Panc1 (cell line): ENCODE measurements around the gene HHLA2. TPM values are rescaled to one million over a fixed set of nuclear protein-coding genes. Genes with fewer than 3 reads are reported as not detected.

Experiments
- ATAC-seq: fragments of 200-7000 bp; cut with Tn5 transposase; 2 replicates; pipeline ENCODE4 v1.9.1; 2020; ENCODE audit warnings: mild to moderate bottlenecking, moderate library complexity
- BruUV-seq: library from RNA; stranded (reverse); fragments of 400-500 nt; replicated peaks from 2 replicates; lab custom pipeline; 2021; lab: Mats Ljungman, UMichigan
- CTCF ChIA-PET: fragments of 300-600 bp; sonication (Branson Sonifier 250); formaldehyde crosslinking; loops from one replicate; lab custom pipeline; 2022; ENCODE audit warnings: antibody characterized with exemption; lab: Charles Lee
- POLR2A ChIA-PET: fragments of 300-600 bp; sonication (Branson Sonifier 250); formaldehyde crosslinking; loops from one replicate; lab custom pipeline; 2022; ENCODE audit warnings: antibody characterized with exemption; lab: Charles Lee
- DNase-seq: peaks from one replicate; pipeline ENCODE4 v3.0.0-alpha.2; 2010; ENCODE audit warnings: low read depth, low spot score
- H3K27ac ChIP-seq: 2 replicates; pipeline ENCODE4 v1.5.1; 2011; ENCODE audit warnings: mild to moderate bottlenecking, low read length, inconsistent platforms
- H3K27me3 ChIP-seq: fragments of 200-500 bp; sonication (Bioruptor generic); 2 replicates; pipeline ENCODE4 v1.6.0; 2014; ENCODE audit warnings: low read length, inconsistent platforms; ENCODE audit not compliant: control insufficient read depth, insufficient read depth
- H3K36me3 ChIP-seq: fragments of 200-500 bp; sonication (Bioruptor generic); 2 replicates; pipeline ENCODE4 v1.5.1; 2014; ENCODE audit warnings: inconsistent platforms, mild to moderate bottlenecking, low read length, moderate library complexity; ENCODE audit not compliant: control insufficient read depth, insufficient read depth
- H3K4me1 ChIP-seq: 2 replicates; pipeline ENCODE4 v1.5.1; 2011; ENCODE audit warnings: inconsistent platforms, mild to moderate bottlenecking, low read length, moderate library complexity; ENCODE audit not compliant: control insufficient read depth, insufficient read depth
- H3K4me3 ChIP-seq, 2 experiments: 2 replicates each; pipeline ENCODE4 v1.5.1; 2011 to 2012; ENCODE audit warnings: low read depth in 2 of 2, low read length in 2 of 2, mild to moderate bottlenecking in 2 of 2, inconsistent platforms in 1 of 2, moderate library complexity in 1 of 2
- H3K9me3 ChIP-seq: fragments of 200-500 bp; sonication (Bioruptor generic); 2 replicates; pipeline ENCODE4 v1.5.1; 2014; ENCODE audit warnings: low read depth, mild to moderate bottlenecking, inconsistent platforms, low read length, moderate library complexity; ENCODE audit not compliant: control insufficient read depth, insufficient read depth
- POLR2AphosphoS5 ChIP-seq: IDR thresholded peaks from 2 replicates; pipeline ENCODE4 v1.6.1; 2012; ENCODE audit warnings: mild to moderate bottlenecking, low read depth, low read length, moderate library complexity
- SIN3A ChIP-seq: IDR thresholded peaks from 2 replicates; pipeline ENCODE4 v1.6.1; 2012; ENCODE audit warnings: low read depth, mild to moderate bottlenecking, low read length, moderate library complexity, borderline replicate concordance; ENCODE audit not compliant: insufficient read depth
- TCF7L2 ChIP-seq: IDR thresholded peaks from 2 replicates; pipeline ENCODE4 v1.6.1; 2011; ENCODE audit warnings: mild to moderate bottlenecking, low read depth, low read length, inconsistent platforms
- in situ Hi-C: cut with HindIII; loops from 2 replicates; pipeline ENCODE4 v1.10.0; 2016; ENCODE audit warnings: low sequenced_read_pairs, low pct_unique_long_range_greater_than_20kb
- intact Hi-C: fragments of 100-400 bp; cut with micrococcal nuclease; formaldehyde crosslinking; loops from one replicate; pipeline ENCODE4 v1.10.0; 2022; ENCODE audit not compliant: unreplicated experiment
- total RNA-seq: library from RNA; stranded (reverse); gene quantifications from one replicate; pipeline ENCODE4 v1.2.1, GENCODE V29; 2021; ENCODE audit not compliant: unreplicated experiment
- TF ChIP-seq, protein P1 (sequence below): fragments of 450-650 bp; IDR thresholded peaks from 2 replicates; pipeline ENCODE4 v1.5.1; 2017; ENCODE audit warnings: mild to moderate bottlenecking
- TF ChIP-seq, protein P2 (sequence below), 2 experiments: IDR thresholded peaks; 2 replicates each; pipeline ENCODE4 v1.6.1; 2011 to 2012; ENCODE audit warnings: low read depth in 2 of 2, control low read depth in 1 of 2, low read length in 1 of 2, mild to moderate bottlenecking in 1 of 2, moderate library complexity in 1 of 2; ENCODE audit not compliant: insufficient read depth in 1 of 2

The HHLA2 gene
- total RNA-seq, 1 experiment from 2014 or later: not detected

DNA sequence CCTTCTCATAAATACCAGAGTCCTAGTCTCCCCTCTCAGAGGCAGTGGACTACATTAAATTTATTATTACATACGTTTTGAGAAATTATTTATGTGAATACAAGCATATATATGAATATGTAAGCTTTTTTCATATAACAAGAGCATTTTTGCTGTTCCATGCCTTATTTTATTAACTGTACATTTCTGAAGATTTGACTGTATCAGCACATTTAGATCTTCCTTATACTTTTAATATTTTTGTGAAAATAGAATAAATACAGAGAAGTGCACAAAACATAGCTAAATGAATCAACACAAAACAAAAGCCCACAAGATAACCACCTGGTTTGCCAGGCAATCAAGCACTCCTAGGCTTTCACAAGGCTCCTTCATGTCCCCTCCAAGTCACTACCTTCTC lies 27.8 kb downstream of the HHLA2 start:
- no peak for DNase-seq
- no peak overlapping the region for H3K27ac ChIP-seq
- ATAC-seq: no peak
- H3K36me3 ChIP-seq: no peaks in the 10 kb centered on the region
- BruUV-seq: no TSS peak
- POLR2A ChIA-PET: no interaction called here
- CTCF ChIA-PET: no interaction called here
- H3K4me3 ChIP-seq: no peak overlapping the region
- peaks cover 7% of the 10 kb centered on the region; the same call in 1 of the 2 replicates for H3K9me3 ChIP-seq
- in situ Hi-C loops (no loop called here), intact Hi-C loops (no loop called here)
- peaks cover 3% of the 10 kb centered on the region; the same call in 1 of the 2 replicates for H3K27me3 ChIP-seq
- no peaks in the 10 kb centered on the region for H3K4me1 ChIP-seq
- TF ChIP-seq TCF7L2 (no peak), SIN3A (no peak), POLR2AphosphoS5 (no peak)
- TF ChIP-seq, protein P1, sequence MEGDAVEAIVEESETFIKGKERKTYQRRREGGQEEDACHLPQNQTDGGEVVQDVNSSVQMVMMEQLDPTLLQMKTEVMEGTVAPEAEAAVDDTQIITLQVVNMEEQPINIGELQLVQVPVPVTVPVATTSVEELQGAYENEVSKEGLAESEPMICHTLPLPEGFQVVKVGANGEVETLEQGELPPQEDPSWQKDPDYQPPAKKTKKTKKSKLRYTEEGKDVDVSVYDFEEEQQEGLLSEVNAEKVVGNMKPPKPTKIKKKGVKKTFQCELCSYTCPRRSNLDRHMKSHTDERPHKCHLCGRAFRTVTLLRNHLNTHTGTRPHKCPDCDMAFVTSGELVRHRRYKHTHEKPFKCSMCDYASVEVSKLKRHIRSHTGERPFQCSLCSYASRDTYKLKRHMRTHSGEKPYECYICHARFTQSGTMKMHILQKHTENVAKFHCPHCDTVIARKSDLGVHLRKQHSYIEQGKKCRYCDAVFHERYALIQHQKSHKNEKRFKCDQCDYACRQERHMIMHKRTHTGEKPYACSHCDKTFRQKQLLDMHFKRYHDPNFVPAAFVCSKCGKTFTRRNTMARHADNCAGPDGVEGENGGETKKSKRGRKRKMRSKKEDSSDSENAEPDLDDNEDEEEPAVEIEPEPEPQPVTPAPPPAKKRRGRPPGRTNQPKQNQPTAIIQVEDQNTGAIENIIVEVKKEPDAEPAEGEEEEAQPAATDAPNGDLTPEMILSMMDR: no peak
- TF ChIP-seq, protein P2, sequence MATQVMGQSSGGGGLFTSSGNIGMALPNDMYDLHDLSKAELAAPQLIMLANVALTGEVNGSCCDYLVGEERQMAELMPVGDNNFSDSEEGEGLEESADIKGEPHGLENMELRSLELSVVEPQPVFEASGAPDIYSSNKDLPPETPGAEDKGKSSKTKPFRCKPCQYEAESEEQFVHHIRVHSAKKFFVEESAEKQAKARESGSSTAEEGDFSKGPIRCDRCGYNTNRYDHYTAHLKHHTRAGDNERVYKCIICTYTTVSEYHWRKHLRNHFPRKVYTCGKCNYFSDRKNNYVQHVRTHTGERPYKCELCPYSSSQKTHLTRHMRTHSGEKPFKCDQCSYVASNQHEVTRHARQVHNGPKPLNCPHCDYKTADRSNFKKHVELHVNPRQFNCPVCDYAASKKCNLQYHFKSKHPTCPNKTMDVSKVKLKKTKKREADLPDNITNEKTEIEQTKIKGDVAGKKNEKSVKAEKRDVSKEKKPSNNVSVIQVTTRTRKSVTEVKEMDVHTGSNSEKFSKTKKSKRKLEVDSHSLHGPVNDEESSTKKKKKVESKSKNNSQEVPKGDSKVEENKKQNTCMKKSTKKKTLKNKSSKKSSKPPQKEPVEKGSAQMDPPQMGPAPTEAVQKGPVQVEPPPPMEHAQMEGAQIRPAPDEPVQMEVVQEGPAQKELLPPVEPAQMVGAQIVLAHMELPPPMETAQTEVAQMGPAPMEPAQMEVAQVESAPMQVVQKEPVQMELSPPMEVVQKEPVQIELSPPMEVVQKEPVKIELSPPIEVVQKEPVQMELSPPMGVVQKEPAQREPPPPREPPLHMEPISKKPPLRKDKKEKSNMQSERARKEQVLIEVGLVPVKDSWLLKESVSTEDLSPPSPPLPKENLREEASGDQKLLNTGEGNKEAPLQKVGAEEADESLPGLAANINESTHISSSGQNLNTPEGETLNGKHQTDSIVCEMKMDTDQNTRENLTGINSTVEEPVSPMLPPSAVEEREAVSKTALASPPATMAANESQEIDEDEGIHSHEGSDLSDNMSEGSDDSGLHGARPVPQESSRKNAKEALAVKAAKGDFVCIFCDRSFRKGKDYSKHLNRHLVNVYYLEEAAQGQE (IDR thresholded peaks at IDR 0.05; ENCODE audit: insufficient read depth in 1 of 2, low read depth in 2 of 2, low read length in 1 of 2): no peak

DNA sequence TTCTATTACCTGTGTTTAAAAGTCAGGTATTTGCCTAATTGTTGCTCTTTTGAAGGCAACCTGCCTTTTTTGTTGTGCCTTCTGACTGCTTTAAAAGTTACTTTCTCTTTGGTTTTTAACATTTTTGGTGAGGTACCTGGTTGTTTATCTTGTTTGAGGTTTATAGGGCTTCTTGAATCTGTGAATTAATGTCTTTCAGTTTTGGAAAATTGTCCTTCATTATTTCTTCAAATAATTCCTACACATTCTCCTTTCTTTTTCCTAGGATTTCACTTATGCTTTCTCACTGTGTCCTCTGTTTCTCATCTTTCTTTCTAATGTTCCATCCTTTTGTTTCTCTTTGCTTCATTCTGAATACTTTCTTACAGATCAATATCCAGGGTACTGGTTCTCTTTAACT lies 30.8 kb downstream of the HHLA2 start:
- H3K27ac ChIP-seq: no peak overlapping the region
- no peak for TF ChIP-seq TCF7L2
- TF ChIP-seq SIN3A: no peak
- TF ChIP-seq POLR2AphosphoS5: no peak
- intact Hi-C loops (no loop called here), in situ Hi-C loops (no loop called here)
- no peaks in the 10 kb centered on the region for H3K36me3 ChIP-seq
- H3K9me3 ChIP-seq: peaks cover 7% of the 10 kb centered on the region; the same call in 1 of the 2 replicates
- no TSS peak for BruUV-seq
- H3K4me3 ChIP-seq: no peak overlapping the region
- DNase-seq (no peak), ATAC-seq (no peak)
- H3K27me3 ChIP-seq: no peaks in the 10 kb centered on the region
- ChIA-PET CTCF (no interaction called here), POLR2A (no interaction called here)
- H3K4me1 ChIP-seq: no peaks in the 10 kb centered on the region

DNA sequence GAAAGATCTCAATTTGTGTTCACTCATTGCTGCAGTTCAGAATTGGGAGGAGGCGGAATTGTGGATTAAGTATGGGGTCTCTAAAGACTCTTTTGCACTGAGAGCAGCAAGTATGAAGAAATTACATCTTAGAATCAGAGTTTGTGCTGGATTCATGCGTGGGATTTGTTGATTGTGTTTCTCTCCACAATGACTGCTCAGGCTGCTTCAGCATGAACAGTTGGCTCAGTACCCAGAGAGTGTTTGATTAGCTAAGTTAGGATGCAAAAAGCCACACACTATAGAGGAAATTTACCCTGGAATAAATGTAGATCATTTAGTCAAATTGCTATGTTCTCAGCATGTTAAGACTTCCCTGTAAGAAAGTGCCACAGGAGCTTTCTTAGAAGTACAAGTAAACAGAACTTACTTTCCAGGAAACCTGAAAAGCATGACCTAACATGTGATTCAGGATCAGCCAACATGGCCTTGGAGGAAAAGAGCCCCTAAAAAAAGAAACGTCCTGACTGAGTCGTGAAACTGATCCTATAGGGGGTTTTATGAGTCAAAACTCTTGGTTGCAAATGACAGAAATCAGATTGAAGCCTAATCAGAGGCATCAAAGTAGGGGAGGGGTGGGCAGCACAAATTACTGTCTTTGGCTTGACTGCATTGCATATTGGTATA lies 32.6 kb downstream of the HHLA2 start:
- no peaks in the 10 kb centered on the region for H3K4me1 ChIP-seq
- peaks cover 7% of the 10 kb centered on the region; the same call in 1 of the 2 replicates for H3K9me3 ChIP-seq
- H3K27me3 ChIP-seq: no peaks in the 10 kb centered on the region
- ATAC-seq (no peak), DNase-seq (no peak)
- in situ Hi-C loops (no loop called here), intact Hi-C loops (no loop called here)
- ChIA-PET POLR2A (interaction anchor here (0.6 kb wide), 1 partner anchor 202 kb away, joined by 8 read pairs; no protein-coding TSS in a partner anchor), CTCF (no interaction called here)
- H3K4me3 ChIP-seq: no peak overlapping the region
- TF ChIP-seq POLR2AphosphoS5 (no peak), TCF7L2 (no peak), SIN3A (no peak)
- TF ChIP-seq, protein P1: no peak
- TF ChIP-seq, protein P2 (IDR thresholded peaks at IDR 0.05; ENCODE audit: insufficient read depth in 1 of 2, low read depth in 2 of 2, low read length in 1 of 2): no peak
- H3K36me3 ChIP-seq: no peaks in the 10 kb centered on the region
- no peak overlapping the region for H3K27ac ChIP-seq
- BruUV-seq: no TSS peak
